ENCODE measurements around the gene ARCN1.

The ARCN1 gene

DNA sequence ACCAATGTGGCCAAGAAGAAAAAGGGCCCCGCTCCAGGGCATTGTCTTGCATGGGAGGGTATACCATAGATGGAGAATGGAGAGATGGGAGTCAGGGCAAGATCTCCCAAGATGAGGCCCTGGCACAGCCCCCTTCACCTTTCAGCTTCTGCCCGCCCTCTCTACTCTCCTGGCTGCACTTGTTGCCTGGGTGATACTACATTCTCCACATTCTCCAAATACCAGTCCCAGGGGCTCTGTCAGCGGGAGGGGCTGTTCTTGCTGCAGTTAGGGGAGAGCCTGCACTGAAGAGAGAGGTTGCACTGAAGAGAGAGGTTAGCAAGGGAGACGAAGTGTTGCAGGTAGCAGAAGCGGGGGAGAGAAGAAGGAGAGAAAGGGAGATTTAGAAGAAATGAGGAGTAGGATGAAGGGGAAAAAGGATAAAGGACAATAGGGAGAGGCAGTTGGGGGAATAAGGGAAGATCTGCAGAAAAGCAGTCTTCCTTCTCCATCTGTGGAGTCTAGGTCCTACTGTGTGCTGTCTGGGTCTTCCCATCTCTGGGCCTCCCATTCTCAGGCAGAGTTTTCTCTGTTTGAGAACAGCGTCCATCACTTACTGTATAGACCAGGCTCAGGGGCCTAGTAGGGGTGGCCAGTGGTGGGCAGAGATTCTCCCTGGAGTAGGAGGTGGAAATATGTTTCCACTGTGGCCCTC, 43.2 kb downstream of the ARCN1 start:
- Histone ChIP-seq H3K36me3 (ENCODE audit: control insufficient read depth, insufficient read depth, low read length) (no peaks in the 10 kb centered on the region), H3K4me3 (replicated peaks; ENCODE audit: low read depth, low read length) (no peak overlapping the region), H3K27me3 (replicated peaks; ENCODE audit: control insufficient read depth, insufficient read depth, low read length) (peaks cover 3% of the 10 kb centered on the region)
- DNase-seq (ENCODE audit: extremely low read depth, insufficient read length): no peak
- TF ChIP-seq, protein P1, sequence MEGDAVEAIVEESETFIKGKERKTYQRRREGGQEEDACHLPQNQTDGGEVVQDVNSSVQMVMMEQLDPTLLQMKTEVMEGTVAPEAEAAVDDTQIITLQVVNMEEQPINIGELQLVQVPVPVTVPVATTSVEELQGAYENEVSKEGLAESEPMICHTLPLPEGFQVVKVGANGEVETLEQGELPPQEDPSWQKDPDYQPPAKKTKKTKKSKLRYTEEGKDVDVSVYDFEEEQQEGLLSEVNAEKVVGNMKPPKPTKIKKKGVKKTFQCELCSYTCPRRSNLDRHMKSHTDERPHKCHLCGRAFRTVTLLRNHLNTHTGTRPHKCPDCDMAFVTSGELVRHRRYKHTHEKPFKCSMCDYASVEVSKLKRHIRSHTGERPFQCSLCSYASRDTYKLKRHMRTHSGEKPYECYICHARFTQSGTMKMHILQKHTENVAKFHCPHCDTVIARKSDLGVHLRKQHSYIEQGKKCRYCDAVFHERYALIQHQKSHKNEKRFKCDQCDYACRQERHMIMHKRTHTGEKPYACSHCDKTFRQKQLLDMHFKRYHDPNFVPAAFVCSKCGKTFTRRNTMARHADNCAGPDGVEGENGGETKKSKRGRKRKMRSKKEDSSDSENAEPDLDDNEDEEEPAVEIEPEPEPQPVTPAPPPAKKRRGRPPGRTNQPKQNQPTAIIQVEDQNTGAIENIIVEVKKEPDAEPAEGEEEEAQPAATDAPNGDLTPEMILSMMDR (IDR thresholded peaks at IDR 0.05; ENCODE audit: insufficient read depth, low read length, poor library complexity, severe bottlenecking): no peak

DNA sequence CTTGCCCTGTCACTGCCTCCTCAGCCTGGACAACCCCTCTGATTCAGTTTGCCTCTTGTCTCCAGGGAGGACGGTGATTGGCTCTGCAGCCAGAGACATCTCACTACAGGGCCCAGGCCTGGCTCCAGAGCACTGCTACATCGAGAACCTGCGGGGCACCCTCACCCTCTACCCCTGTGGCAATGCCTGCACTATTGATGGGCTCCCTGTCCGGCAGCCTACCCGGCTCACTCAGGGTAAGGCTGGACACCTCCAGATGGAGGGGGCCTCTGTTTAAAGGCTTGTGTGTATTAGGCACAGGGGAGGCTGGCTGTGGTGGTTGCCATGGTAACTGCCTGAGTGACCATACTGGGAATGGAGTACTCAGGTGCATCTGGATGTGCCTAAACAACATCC, 43.8 kb downstream of the ARCN1 start:
- TF ChIP-seq, protein P1 (IDR thresholded peaks at IDR 0.05; ENCODE audit: insufficient read depth, low read length, poor library complexity, severe bottlenecking): no peak
- Histone ChIP-seq H3K4me3 (replicated peaks; ENCODE audit: low read depth, low read length) (no peak overlapping the region), H3K36me3 (ENCODE audit: control insufficient read depth, insufficient read depth, low read length) (no peaks in the 10 kb centered on the region), H3K27me3 (replicated peaks; ENCODE audit: control insufficient read depth, insufficient read depth, low read length) (peaks cover 3% of the 10 kb centered on the region)
- DNase-seq (ENCODE audit: extremely low read depth, insufficient read length): no peak

DNA sequence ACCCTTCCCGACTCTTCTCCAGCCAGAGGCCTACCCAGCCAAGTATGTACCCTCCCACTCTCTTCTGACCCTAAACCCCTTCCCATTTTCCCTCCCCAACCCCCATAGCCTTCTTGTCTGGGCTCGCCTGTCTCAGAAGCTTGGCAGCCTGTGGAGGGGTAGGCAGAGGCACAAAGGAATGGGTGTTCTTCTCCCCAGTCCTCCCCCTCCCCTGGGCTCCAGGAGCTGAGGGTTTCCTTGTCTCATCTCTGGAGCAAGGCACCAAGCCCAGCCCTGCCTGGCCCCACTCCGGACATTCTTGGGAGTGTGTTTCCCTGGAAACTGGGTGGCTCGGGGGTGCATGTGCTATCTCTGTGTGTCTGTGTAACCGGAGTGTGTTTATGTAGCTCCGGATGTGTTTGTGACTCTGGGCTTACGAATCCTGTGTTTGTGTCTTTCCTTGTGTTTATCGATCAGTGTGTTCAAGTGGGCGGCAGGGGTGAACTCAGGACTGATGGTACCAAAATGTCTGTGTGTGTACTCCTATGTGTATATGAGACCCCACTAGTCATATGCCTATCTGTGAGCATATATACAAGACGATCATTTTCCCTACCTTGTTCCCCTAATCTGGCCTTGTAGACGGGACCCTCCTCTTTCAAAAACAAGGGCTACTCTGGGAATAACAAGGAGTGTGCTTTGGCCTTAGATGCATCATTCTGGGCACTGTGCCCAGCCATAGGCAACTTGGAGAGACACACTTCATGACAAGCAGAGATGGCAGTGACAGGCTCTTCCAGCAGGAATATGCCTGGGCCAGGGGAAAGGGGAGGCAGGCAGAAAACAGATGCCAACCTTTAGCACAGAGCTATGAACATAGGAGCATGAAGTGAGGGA, 46.1 kb downstream of the ARCN1 start:
- TF ChIP-seq, protein P1 (IDR thresholded peaks at IDR 0.05; ENCODE audit: insufficient read depth, low read length, poor library complexity, severe bottlenecking): no peak
- DNase-seq (ENCODE audit: extremely low read depth, insufficient read length): no peak
- Histone ChIP-seq H3K27me3 (replicated peaks; ENCODE audit: control insufficient read depth, insufficient read depth, low read length) (peaks cover 3% of the 10 kb centered on the region), H3K36me3 (ENCODE audit: control insufficient read depth, insufficient read depth, low read length) (no peaks in the 10 kb centered on the region), H3K4me3 (replicated peaks; ENCODE audit: low read depth, low read length) (no peak overlapping the region)

DNA sequence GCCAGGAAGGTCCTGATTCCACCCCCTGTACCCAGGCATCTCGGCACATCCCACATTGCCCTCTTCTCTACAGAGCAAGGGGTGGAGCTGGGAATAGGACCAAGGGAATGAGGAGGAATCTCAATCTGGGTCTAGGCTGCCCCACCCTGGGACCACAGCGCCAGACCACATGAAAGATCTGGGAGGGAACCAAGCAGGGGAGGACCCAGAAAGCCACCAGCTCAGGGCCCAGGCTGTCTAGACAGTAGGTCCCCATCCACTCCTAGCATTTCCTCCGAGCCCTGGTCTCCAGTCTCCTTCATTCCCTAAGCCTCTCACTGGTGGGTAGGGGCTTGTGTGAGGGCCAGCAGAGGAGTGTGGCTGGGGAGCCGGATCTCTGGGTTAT, 46.8 kb downstream of the ARCN1 start:
- H3K4me3 ChIP-seq (replicated peaks; ENCODE audit: low read depth, low read length): no peak overlapping the region
- TF ChIP-seq, protein P1 (IDR thresholded peaks at IDR 0.05; ENCODE audit: insufficient read depth, low read length, poor library complexity, severe bottlenecking): no peak
- DNase-seq (ENCODE audit: extremely low read depth, insufficient read length): no peak
- no peaks in the 10 kb centered on the region for H3K36me3 ChIP-seq (ENCODE audit: control insufficient read depth, insufficient read depth, low read length)
- H3K27me3 ChIP-seq (replicated peaks; ENCODE audit: control insufficient read depth, insufficient read depth, low read length): no peaks in the 10 kb centered on the region; the same call in none of the 2 replicates

DNA sequence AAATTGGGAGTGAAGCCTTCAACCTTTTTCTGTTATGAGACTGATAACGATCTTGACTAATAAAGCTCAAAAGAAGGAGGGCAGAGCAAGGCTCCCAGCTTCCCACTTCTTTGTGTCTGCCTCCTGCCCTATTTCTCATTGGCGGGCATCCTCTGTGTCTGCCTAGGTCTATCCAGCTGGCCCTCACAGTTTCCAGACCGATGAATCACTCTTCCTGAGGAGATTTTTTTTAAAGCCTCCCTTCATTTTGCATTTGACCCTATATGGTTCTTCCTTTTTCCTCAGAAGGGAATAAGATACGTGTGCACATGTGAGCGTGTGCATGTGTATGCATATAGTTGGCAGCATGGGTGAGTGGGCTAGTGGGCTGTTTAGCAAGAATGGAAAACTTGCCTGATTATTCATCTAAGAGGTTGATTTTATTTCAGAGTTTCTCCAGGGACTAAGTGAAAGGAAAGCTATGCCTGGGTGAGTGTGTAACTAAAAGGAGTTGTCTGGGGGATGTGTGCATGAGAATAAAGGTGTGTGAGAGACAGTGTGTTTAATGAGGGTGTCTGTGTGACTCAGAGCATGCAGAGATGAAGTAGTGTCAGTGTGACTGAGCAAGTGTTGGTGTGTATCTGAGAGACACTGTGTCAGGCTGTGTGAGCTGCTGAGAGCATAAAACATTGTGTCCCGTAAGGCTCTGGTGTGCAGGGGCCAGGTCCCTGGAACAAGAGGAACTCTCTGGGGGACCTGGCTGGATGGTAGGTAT, 47.4 kb downstream of the ARCN1 start:
- H3K36me3 ChIP-seq (ENCODE audit: control insufficient read depth, insufficient read depth, low read length): no peaks in the 10 kb centered on the region
- TF ChIP-seq, protein P1 (IDR thresholded peaks at IDR 0.05; ENCODE audit: insufficient read depth, low read length, poor library complexity, severe bottlenecking): no peak
- H3K27me3 ChIP-seq (replicated peaks; ENCODE audit: control insufficient read depth, insufficient read depth, low read length): no peaks in the 10 kb centered on the region; the same call in none of the 2 replicates
- DNase-seq (ENCODE audit: extremely low read depth, insufficient read length): no peak
- no peak overlapping the region for H3K4me3 ChIP-seq (replicated peaks; ENCODE audit: low read depth, low read length)

Measured in GM06990 (cell line).